GM18907 (cell line): Measurements from ENCODE around the gene TRAIP.
"Not testable (repeated sequence)": the region's sequence is repeated elsewhere in the genome, so short reads cannot be mapped to it uniquely, and the experiment has no call there.

ENCODE experiments used
- ATAC-seq: cut with Tn5 transposase; IDR thresholded peaks from one replicate; pipeline ENCODE4 v1.9.1; 2021; ENCODE audit warnings: mild to moderate bottlenecking, moderate library complexity; ENCODE audit not compliant: unreplicated experiment

Gene TRAIP, protein sequence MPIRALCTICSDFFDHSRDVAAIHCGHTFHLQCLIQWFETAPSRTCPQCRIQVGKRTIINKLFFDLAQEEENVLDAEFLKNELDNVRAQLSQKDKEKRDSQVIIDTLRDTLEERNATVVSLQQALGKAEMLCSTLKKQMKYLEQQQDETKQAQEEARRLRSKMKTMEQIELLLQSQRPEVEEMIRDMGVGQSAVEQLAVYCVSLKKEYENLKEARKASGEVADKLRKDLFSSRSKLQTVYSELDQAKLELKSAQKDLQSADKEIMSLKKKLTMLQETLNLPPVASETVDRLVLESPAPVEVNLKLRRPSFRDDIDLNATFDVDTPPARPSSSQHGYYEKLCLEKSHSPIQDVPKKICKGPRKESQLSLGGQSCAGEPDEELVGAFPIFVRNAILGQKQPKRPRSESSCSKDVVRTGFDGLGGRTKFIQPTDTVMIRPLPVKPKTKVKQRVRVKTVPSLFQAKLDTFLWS

DNA sequence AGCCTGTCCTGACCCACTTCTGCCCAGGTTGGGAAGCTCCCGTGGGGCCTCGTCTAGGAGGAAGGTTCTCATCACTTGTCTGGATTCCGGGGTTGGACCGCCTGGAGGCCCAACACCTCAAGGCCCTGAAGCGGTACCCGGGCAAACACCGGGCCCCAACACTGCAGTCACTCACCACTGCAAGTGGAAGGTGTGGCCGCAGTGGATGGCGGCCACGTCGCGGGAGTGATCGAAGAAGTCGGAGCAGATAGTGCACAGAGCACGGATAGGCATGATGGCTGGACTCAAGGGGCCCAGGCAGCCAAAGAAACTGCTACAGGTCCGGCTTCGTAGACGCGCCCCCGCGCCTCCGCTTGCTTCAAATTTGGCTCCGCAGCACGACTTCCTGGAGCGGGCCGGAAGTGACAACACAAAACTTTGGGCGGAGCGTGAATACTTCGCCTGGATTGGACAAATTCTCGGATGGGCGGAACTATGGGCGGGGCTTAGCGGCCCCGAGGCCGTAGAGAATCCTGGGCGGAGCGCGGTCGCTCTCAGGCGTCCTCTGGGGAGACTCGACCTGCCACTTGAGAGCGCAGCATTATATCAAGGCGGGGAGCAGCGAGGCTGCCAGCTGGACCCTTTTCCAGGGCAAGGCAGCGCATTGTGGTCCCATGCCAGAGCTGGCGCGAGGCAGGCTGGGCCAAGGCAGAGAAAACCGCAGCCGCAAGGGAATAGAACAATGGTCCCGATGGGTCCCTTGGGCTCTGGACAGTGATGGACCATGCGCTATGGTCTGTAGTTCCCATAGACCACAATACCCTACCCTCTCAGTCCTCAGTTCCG, at the start of gene TRAIP:
TSS of gene TRAIP (minus strand) at position 384 of the 825 bp plus-strand sequence. CDS start at position 273, 111 bp downstream.
- ATAC-seq: peak; percentile 94

DNA sequence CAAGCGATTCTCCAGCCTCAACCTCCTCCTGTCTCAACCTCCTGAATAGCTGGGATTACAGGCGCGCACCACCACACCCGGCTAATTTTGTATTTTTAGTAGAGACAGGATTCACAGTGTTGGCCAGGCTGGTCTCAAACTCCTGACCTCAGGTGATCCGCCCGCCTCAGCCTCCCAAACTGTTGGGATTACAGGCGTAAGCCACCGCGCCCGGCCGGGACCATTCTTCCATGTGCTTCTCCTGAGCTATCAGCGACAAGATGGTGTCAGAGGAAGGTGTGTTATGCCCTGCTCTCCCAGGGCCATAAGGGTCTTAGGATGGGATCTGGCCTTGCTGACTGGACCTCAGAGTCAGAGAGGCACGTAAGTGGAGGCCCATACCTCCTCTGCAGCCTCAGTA, 48.1 kb upstream of the TRAIP start:
- not testable (repeated sequence) for ATAC-seq

GRCh38 chr3:49903451-49904424, 47.4 kb upstream of the TRAIP start, which contains the start of gene MST1R:
TSS of gene MST1R (minus strand) at chr3:49903873. CDS start at chr3:49903609, 264 bp downstream.
- ATAC-seq: peak; percentile 70

GRCh38 chr3:49902511-49903345, 46.4 kb upstream of the TRAIP start:
- no peak for ATAC-seq

- ATAC-seq: no peak
Measured at GRCh38 chr3:49901366-49902339, 45.3 kb upstream of the TRAIP start.

- ATAC-seq: no peak
Measured at GRCh38 chr3:49900491-49901153, 44.3 kb upstream of the TRAIP start.

DNA sequence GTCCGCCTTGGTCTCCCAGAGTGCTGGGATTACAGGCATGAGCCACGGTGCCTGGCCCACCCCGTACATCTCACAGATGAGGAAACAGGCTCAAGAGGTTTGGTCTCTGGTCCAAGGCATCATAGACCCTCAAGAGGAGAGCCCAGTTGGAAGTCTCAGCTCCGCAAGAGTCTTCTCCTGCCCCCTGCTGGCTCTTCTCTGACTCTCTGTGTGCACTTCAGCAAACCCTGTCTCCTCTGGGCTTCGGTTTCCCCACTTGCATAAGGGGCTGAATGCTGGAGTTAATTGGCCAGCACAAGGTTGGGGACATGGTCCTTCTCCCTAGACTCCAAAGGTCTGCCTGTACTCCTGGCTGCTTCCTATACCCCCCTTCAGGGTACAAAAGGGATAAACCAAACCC, 43.5 kb upstream of the TRAIP start:
- ATAC-seq: no peak

DNA sequence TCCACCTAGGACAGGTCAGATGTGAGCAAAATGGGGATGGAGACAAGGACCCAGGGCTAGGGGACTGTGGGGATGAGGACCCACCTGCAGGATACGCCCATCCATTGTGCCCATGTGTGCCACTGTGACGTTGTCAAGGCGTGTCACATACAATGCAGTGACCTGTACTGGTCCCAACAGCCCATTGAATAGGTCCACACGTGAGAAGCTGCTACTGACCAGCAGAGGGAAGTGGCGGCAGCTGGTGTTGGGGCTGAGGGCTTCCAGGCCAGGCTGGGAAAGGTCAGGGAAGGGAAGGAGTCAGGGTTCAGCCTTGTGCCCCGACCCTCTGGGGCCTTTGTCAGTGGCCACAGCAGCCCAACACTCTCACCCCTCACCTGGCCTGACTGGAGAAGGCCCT, 42.6 kb upstream of the TRAIP start:
- no peak for ATAC-seq

DNA sequence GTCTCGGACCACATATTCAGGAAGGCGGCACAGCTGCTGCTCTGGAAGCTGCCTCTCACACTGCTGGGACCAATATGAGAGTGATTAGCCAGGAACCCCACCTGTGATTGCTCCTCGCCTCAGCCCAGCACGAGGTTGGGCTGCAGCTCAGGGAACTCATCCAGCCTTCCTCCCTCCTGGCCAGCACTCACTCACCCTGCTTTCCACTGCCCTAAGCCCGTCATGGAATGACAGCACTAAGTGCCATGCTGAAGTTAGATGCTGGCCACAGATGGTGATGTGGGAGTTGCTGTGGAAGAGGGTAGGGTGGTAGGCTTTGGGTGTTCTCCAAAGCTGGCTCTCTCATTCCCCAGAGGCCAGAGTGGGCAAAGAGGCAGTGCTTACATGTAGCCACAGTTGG, 40.0 kb upstream of the TRAIP start:
- no peak for ATAC-seq

- ATAC-seq: no peak
Measured at GRCh38 chr3:49895791-49896190, 39.4 kb upstream of the TRAIP start.

GRCh38 chr3:49889296-49889695, 32.9 kb upstream of the TRAIP start:
- ATAC-seq: no peak

GRCh38 chr3:49886922-49887265, 30.5 kb upstream of the TRAIP start:
- ATAC-seq: no peak

DNA sequence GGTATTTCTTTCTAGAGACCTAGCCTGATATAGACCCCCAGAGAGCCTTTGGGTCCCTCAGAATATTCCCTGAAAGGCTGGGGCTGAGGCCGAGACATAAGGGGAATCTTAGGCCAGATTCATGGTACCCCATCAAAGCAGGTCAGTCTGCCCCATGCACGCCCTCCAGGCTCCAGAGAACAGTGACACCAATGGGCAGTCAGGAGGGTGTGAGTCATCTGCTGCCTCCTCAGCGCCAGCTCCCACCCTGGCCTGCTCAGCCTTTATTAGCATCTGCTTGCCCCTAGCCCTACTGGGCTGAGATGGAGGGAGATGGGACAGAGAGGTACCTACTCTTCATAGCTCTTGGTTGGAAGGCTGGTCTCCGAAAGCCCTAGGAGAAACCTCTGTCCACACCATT, 27.6 kb upstream of the TRAIP start:
- ATAC-seq: no peak

- no peak for ATAC-seq
Measured at GRCh38 chr3:49882166-49882565, 25.8 kb upstream of the TRAIP start.

DNA sequence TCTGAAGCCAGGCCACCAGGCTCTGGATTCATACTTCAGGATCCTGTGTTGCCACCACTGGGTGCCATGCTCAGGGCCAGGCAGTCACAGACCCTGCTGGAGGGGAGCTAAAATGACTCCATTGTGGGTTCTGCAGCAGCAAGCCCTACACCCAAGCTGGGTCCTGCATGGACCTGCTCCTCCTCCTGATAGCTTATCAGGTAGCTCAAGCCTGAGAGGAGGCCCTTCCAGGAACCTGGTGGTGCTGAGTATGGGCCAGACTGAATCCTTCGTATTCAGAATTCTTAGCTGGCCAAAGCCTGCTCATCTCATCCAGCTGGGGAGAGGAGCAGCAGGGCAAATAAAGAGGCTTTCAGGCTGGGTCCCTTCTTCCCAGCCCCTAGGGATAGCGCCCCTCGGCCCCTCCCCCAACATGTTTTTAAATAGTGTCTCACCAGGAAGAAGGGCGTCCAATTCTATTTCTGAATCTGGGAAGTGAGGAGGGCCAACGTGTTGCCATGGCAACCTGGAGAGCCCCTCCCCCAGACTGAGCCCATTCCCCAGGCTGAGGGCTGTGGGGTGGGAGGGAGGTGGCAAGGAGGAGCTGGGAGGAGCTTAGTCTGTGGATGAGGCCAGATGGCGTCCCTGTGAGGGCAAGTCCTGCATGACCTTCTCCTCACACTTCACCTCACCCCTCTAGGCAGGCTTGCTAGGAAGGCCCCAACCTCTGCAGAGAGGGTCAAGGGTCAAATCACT, 24.4 kb upstream of the TRAIP start:
- no peak for ATAC-seq

- ATAC-seq: no peak
Measured at GRCh38 chr3:49879721-49880120, 23.4 kb upstream of the TRAIP start.

DNA sequence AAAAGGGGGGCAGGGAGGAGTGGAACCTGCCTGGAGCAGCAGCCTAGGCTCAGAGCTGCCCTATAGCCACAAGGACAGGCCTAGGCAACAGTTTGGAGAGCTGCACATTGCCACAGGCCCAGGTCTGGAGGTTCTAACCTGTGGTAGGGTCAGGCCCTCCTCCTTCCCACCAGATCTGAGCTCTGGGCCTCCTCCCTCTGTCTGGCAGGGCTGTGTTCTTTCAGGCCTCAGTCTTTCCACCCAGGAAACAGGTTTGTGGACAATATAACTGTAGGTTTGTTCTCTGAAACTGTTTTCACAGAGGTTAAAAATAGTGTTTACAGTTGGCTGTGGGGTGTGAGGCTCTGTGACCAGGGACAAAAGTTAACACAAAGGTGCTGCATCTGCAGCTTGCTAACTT, 22.3 kb upstream of the TRAIP start:
- ATAC-seq: no peak
